GM10266 (cell line): ENCODE data around the gene PAK1.

Experiments used
- DNase-seq: peaks from one replicate; pipeline ENCODE4 v3.0.0; 2012; ENCODE audit errors: extremely low spot score
- CTCF ChIP-seq: IDR thresholded peaks from 2 replicates; pipeline ENCODE4 v1.5.1; 2012; ENCODE audit warnings: mild to moderate bottlenecking, low read depth; ENCODE audit not compliant: control insufficient read depth, insufficient read depth; ENCODE audit errors: missing control alignments

Gene PAK1

DNA sequence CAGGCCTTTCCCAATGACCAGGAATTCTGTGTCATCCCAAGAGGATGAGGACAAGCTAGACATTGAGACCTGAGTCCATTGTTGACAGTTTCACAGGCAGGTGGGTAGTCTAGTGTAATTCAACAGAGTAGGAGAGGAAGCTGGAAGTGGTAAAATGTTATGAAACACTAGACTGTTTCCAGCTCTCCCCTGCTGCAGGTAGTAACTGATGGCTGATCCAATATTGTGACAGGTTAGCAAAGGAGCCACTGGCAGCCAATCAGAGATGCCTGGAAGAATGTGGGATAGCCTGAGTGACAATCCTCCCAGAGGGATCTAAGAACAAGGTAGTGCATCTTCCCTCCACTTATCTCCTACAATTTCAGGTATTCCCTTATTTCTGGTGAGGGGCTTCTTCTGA is 161.8 kb downstream of the PAK1 start:
- no peak for TF ChIP-seq CTCF
- DNase-seq = no peak

DNA sequence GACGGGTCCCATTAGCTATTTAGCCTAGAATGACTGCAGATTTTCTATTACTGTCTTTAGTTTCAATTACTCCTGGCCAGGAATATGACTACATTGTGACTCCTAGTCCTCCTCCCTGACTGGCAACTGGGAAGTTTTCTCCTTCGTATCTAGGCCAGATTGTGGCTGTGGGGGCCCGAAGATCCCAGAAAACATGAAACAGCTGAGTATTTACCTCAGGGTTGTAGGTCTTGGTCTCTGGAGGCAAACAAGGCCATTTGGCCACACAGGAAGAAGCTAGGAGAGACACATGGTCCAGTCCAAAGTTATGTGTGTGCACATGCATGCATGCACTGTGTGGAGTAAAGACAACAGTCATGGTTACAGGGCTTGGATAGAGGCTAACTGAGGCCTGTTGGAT is 162.2 kb downstream of the PAK1 start:
- DNase-seq = no peak
- TF ChIP-seq CTCF = no peak

DNA sequence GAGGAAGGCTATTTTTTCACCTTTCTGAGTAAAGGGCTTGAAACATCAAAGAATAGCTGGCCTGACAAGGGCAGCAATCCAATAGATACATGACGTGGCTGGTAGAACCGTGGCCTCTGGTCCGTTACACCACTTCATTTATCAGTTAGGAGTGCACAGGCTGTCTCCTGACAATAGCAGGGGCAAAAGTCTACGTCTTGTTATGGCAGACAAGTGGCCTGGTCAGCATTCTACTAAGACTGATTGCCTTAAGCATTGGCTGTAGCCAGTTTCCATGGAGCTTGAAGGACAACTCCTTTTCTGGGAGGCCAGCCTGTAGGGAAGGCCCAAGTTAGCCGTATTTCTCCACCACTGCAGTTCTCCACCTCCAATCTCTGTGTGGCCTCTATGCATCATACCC is 163.2 kb downstream of the PAK1 start:
- no peak for TF ChIP-seq CTCF
- DNase-seq = no peak

GRCh38 chr11:77309401-77310085 is 164.4 kb downstream of the PAK1 start:
- TF ChIP-seq CTCF = no peak
- no peak for DNase-seq

DNA sequence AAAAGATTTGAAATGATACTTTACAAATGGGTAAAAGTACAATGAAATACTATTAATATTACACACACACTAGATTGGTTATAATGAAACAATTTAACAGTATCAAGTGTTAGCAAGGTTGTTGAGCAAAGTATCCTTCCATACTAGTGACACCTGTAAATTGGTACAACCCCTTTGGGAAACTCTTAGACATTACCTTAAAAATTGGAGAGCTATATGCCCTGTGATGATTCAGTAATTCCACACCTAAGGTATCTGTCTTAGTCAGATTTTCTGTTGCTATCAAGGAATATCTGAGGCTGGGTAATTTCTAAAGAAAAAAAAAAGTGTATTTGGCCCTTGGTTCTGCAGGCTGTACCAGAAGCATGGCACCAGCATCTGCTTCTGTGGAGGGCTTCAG is 165.1 kb downstream of the PAK1 start:
- DNase-seq = no peak
- TF ChIP-seq CTCF = no peak

DNA sequence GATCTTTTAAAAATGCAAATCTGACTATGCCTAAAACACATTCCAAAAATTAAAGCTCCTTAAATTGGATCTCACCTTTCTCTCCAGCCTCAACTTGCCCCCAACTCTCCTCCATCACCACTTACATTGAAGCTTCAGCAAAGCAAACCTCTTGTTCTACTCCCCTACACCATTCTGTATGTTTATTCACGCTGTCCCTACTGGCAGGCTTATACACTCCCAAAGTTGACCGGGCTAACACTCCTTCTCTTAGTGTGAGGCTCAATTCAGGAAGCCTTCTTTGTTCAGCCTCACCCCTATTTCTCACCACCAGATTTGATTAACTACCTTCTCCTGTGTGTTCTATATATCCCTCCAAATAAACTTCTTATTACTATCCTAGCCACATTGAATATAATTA is 170.6 kb downstream of the PAK1 start:
- no peak for DNase-seq
- TF ChIP-seq CTCF = no peak

DNA sequence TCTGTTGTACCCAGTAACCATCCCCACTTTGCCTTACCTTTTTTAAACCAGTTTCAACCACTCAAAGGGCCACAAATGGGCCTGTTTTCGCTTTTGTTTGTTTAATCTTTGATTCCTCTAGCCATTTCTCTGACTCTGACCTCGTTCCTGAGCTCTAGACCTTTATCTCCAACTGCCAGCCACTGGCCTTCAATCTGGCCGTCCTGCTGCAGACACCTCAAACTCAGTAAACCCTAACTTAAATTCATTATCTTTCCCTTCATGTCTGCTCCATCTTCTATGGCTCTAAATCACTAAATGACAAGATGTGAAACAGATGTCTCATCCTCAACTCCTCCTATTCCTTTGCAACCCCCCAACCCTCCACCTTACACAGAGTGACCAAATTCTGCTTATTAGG is 171.1 kb downstream of the PAK1 start:
- DNase-seq = no peak
- no peak for TF ChIP-seq CTCF
